HepG2 (cell line): ENCODE results near the gene OR52E1. TPM values are rescaled to one million over a fixed set of nuclear protein-coding genes. Genes with fewer than 3 reads are reported as not detected.

Experiments used
- ATAC-seq: fragments of 200-7000 bp; cut with Tn5 transposase; 3 replicates; pipeline ENCODE4 v1.9.1; 2020; ENCODE audit warnings: mild to moderate bottlenecking, moderate library complexity
- BruUV-seq: library from RNA; stranded (reverse); fragments of 400-500 nt; replicated peaks from 2 replicates; lab custom pipeline; 2021; lab: Mats Ljungman, UMichigan
- CTCF ChIA-PET: fragments of 300-600 bp; formaldehyde crosslinking; extraction: SDS; loops from one replicate; lab custom pipeline; 2021; ENCODE audit warnings: low total read pairs, inconsistent platforms, low intra/inter-chr PET ratio; lab: Yijun Ruan, JAX
- POLR2A ChIA-PET: fragments of 350-600 bp; sonication (Branson Sonifier 250); formaldehyde crosslinking; loops from one replicate; lab custom pipeline; 2020; ENCODE audit warnings: antibody characterized with exemption, inconsistent platforms; lab: Yijun Ruan, JAX
- DNase-seq: peaks from one replicate; pipeline ENCODE4 v3.0.0-alpha.2; 2015; ENCODE audit warnings: low spot score
- FAIRE-seq: peaks from 3 replicates; lab custom pipeline; 2011; peaks lifted over from hg19 to GRCh38; lab: Jason Lieb, UNC
- H2AFZ ChIP-seq: one replicate; pipeline ENCODE4 v1.6.1; 2011; ENCODE audit warnings: low read length, inconsistent platforms
- H3K27ac ChIP-seq: fragments of 300-600 bp; 3 replicates; pipeline ENCODE4 v1.8.0; 2011; ENCODE audit warnings: mixed run types, mild to moderate bottlenecking, mixed read lengths, low read length, inconsistent platforms; ENCODE audit not compliant: insufficient read depth; ENCODE audit errors: extremely low read length
- H3K27me3 ChIP-seq, 2 experiments: fragments of 200-600 bp in 1 of 2; 2 replicates in 1 of 2; 3 replicates in 1 of 2; pipeline versions ENCODE4 v1.6.0 to v1.8.0; 2011; ENCODE audit warnings: low read length in 2 of 2, mild to moderate bottlenecking in 2 of 2, moderate library complexity in 2 of 2, inconsistent platforms in 1 of 2; ENCODE audit not compliant: insufficient read depth in 2 of 2, control insufficient read depth in 1 of 2
- H3K36me3 ChIP-seq, 2 experiments: fragments of 200-600 bp in 1 of 2; replicated peaks in 1 of 2; 2 replicates in 1 of 2; 3 replicates in 1 of 2; pipeline versions ENCODE4 v1.5.1 to v1.8.0; 2011; ENCODE audit warnings: low read length in 2 of 2, inconsistent platforms in 1 of 2; ENCODE audit not compliant: insufficient read depth in 2 of 2, control insufficient read depth in 1 of 2
- H3K4me1 ChIP-seq: 2 replicates; pipeline ENCODE4 v1.5.1; 2012; ENCODE audit warnings: low read length, inconsistent platforms; ENCODE audit not compliant: insufficient read depth
- H3K4me2 ChIP-seq: 2 replicates; pipeline ENCODE4 v1.6.0; 2011; ENCODE audit warnings: low read depth, low read length, inconsistent platforms
- H3K4me3 ChIP-seq, 3 experiments: fragments of 200-600 bp in 1 of 3; sonication (generic), shearing (Covaris generic) in 1 of 3; replicated peaks in 1 of 3; 2 replicates each; pipeline ENCODE4 v1.5.1; 2011 to 2016; ENCODE audit warnings: low read length in 3 of 3, inconsistent platforms in 2 of 3, low read depth in 2 of 3, mild to moderate bottlenecking in 2 of 3, control low read depth in 1 of 3, mixed read lengths in 1 of 3; ENCODE audit not compliant: insufficient read depth in 1 of 3
- H3K79me2 ChIP-seq: one replicate; pipeline ENCODE4 v1.6.1; 2011; ENCODE audit warnings: low read length, inconsistent platforms; ENCODE audit not compliant: insufficient read depth
- H3K9ac ChIP-seq: 2 replicates; pipeline ENCODE4 v1.6.0; 2011; ENCODE audit warnings: mild to moderate bottlenecking, low read depth, low read length, inconsistent platforms; ENCODE audit not compliant: insufficient read depth
- H3K9me3 ChIP-seq: 2 replicates; pipeline ENCODE4 v1.5.1; 2012; ENCODE audit warnings: mild to moderate bottlenecking, low read length
- H4K20me1 ChIP-seq: 2 replicates; pipeline ENCODE4 v1.6.0; 2011; ENCODE audit warnings: inconsistent platforms, mild to moderate bottlenecking, low read length, moderate library complexity; ENCODE audit not compliant: insufficient read depth
- ISX ChIP-seq: sonication (generic); formaldehyde crosslinking; conservative IDR thresholded peaks from 2 replicates; pipeline ENCODE4 v1.5.0; 2020; ENCODE audit warnings: missing genetic modification reagents
- NAIF1 ChIP-seq: sonication (generic); formaldehyde crosslinking; IDR thresholded peaks from 2 replicates; pipeline ENCODE4 v1.5.0; 2020; ENCODE audit warnings: mild to moderate bottlenecking, missing genetic modification reagents, borderline replicate concordance
- NONO ChIP-seq, 2 experiments: fragments of 450-650 bp in 1 of 2; sonication (generic) in 1 of 2; formaldehyde crosslinking in 1 of 2; IDR thresholded peaks in 1 of 2; conservative IDR thresholded peaks in 1 of 2; 2 replicates each; pipeline versions ENCODE4 v1.6.1 to v1.8.0; 2017 to 2022; ENCODE audit warnings: mild to moderate bottlenecking in 1 of 2, missing genetic modification reagents in 1 of 2, moderate library complexity in 1 of 2
- ZBTB8A ChIP-seq: sonication (generic); formaldehyde crosslinking; IDR thresholded peaks from 2 replicates; pipeline ENCODE4 v1.4.0; 2020; ENCODE audit warnings: mild to moderate bottlenecking, low read depth, missing genetic modification reagents, borderline replicate concordance
- ZNF446 ChIP-seq: sonication (generic); formaldehyde crosslinking; IDR thresholded peaks from 2 replicates; pipeline ENCODE4 v1.5.0; 2020; ENCODE audit warnings: mild to moderate bottlenecking, missing genetic modification reagents
- ZSCAN22 ChIP-seq: sonication (generic); formaldehyde crosslinking; IDR thresholded peaks from 2 replicates; pipeline ENCODE4 v1.4.0; 2020; ENCODE audit warnings: mild to moderate bottlenecking, missing genetic modification reagents
- WGBS: methylation state at CpG from one replicate; pipeline ENCODE4 v1.1.6; 2017; ENCODE audit warnings: low lambda C conversion rate; 5-methylcytosine and 5-hydroxymethylcytosine counted together
- in situ Hi-C: cut with HindIII; loops from 2 replicates; pipeline ENCODE4 v1.10.0; 2017; ENCODE audit warnings: low pct_unique_long_range_greater_than_20kb; ENCODE audit not compliant: extremely low pct_ligation_motif_present
- intact Hi-C: fragments of 100-400 bp; cut with micrococcal nuclease; formaldehyde crosslinking; loops from one replicate; pipeline ENCODE4 v1.10.0; 2022; ENCODE audit not compliant: unreplicated experiment
- polyA plus RNA-seq, 8 experiments: library from polyadenylated mRNA; depleted of rRNA in 3 of 8; stranded (reverse) in 7 of 8; unstranded in 1 of 8; fragments of >200 nt; fragmentation: Illumina TruSeq in 4 of 8; extraction: Trizol in 4 of 8; gene quantifications; 2 replicates each; pipeline versions ENCODE4 v1.2.1 to v1.2.3, GENCODE V29; 2011 to 2016; ENCODE audit warnings: low read depth in 4 of 8, missing spikeins in 1 of 8, mixed read lengths in 1 of 8; ENCODE audit not compliant: insufficient read depth in 1 of 8
- total RNA-seq, 5 experiments: library from RNA; depleted of rRNA; stranded (reverse); fragments of >200 nt; fragmentation: Illumina TruSeq; extraction: Trizol; gene quantifications; 2 replicates each; pipeline ENCODE4 v1.2.3, GENCODE V29; 2016; ENCODE audit warnings: low read depth in 1 of 5
- TF ChIP-seq, protein P1 (sequence below): sonication (generic); formaldehyde crosslinking; IDR thresholded peaks from 2 replicates; pipeline ENCODE4 v1.4.0; 2020; ENCODE audit warnings: missing genetic modification reagents
- TF ChIP-seq, protein P2 (sequence below): sonication (generic); formaldehyde crosslinking; IDR thresholded peaks from 2 replicates; pipeline ENCODE4 v1.4.0; 2020; ENCODE audit warnings: missing genetic modification reagents, borderline replicate concordance
- TF ChIP-seq, protein P3 (sequence below): IDR thresholded peaks from 2 replicates; pipeline ENCODE4 v1.6.1; 2018; ENCODE audit warnings: missing genetic modification reagents, mild to moderate bottlenecking, missing compliant biosample characterization
- TF ChIP-seq, protein P4 (sequence below): sonication (generic); formaldehyde crosslinking; IDR thresholded peaks from 2 replicates; pipeline ENCODE4 v1.8.1; 2023; ENCODE audit warnings: mild to moderate bottlenecking, inconsistent platforms, moderate library complexity, missing genetic modification reagents, borderline replicate concordance

The OR52E1 gene
- total and polyA plus RNA-seq, 2 of the 13 experiments (the other 11 are each of a cell fraction or from before 2014, with no cell fraction given), result not detected

DNA sequence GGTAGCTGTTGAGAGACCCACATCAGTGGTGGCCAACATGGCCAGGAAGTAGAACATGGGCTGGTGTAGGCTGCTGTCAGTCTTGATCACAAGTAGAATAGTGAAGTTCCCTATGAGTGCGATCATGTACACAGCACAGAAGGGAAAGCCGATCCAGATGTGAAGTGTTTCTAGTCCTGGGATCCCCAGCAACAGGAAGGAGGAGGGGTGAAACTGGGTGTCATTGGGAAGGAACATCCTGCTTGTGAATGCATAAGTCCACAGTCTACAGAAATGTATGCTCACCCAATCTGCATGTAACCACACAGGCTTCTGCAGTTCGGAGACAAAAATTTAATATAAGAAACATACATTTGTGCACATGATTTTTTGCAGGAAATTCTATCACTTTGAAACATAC, 10.0 kb upstream of the OR52E1 start, which contains the start of gene OR52E2:
Gene OR52E2 (minus strand): TSS at position 237 of the 400 bp plus-strand sequence. CDS start 0 bp downstream, at position 237.
- ATAC-seq, result no peak

More for the DNA sequence above, 10.0 kb upstream of the OR52E1 start, which contains the start of gene OR52E2:
- TF ChIP-seq NONO (IDR thresholded peaks at IDR 0.05), result no peak
- TF ChIP-seq NONO (CRISPR knock-in tag; conservative IDR thresholded peaks at IDR 0.05), result no peak
- TF ChIP-seq, protein P1, sequence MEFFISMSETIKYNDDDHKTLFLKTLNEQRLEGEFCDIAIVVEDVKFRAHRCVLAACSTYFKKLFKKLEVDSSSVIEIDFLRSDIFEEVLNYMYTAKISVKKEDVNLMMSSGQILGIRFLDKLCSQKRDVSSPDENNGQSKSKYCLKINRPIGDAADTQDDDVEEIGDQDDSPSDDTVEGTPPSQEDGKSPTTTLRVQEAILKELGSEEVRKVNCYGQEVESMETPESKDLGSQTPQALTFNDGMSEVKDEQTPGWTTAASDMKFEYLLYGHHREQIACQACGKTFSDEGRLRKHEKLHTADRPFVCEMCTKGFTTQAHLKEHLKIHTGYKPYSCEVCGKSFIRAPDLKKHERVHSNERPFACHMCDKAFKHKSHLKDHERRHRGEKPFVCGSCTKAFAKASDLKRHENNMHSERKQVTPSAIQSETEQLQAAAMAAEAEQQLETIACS, result no peak
- TF ChIP-seq ZSCAN22, result no peak
- TF ChIP-seq, protein P2, sequence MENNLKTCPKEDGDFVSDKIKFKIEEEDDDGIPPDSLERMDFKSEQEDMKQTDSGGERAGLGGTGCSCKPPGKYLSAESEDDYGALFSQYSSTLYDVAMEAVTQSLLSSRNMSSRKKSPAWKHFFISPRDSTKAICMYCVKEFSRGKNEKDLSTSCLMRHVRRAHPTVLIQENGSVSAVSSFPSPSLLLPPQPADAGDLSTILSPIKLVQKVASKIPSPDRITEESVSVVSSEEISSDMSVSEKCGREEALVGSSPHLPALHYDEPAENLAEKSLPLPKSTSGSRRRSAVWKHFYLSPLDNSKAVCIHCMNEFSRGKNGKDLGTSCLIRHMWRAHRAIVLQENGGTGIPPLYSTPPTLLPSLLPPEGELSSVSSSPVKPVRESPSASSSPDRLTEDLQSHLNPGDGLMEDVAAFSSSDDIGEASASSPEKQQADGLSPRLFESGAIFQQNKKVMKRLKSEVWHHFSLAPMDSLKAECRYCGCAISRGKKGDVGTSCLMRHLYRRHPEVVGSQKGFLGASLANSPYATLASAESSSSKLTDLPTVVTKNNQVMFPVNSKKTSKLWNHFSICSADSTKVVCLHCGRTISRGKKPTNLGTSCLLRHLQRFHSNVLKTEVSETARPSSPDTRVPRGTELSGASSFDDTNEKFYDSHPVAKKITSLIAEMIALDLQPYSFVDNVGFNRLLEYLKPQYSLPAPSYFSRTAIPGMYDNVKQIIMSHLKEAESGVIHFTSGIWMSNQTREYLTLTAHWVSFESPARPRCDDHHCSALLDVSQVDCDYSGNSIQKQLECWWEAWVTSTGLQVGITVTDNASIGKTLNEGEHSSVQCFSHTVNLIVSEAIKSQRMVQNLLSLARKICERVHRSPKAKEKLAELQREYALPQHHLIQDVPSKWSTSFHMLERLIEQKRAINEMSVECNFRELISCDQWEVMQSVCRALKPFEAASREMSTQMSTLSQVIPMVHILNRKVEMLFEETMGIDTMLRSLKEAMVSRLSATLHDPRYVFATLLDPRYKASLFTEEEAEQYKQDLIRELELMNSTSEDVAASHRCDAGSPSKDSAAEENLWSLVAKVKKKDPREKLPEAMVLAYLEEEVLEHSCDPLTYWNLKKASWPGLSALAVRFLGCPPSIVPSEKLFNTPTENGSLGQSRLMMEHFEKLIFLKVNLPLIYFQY (CRISPR knock-in tag), result no peak
- TF ChIP-seq, protein P3, sequence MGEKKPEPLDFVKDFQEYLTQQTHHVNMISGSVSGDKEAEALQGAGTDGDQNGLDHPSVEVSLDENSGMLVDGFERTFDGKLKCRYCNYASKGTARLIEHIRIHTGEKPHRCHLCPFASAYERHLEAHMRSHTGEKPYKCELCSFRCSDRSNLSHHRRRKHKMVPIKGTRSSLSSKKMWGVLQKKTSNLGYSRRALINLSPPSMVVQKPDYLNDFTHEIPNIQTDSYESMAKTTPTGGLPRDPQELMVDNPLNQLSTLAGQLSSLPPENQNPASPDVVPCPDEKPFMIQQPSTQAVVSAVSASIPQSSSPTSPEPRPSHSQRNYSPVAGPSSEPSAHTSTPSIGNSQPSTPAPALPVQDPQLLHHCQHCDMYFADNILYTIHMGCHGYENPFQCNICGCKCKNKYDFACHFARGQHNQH (CRISPR knock-in tag), result no peak
- no peak for TF ChIP-seq ISX (CRISPR knock-in tag)
- no peak for TF ChIP-seq NAIF1 (CRISPR knock-in tag)
- TF ChIP-seq, protein P4, sequence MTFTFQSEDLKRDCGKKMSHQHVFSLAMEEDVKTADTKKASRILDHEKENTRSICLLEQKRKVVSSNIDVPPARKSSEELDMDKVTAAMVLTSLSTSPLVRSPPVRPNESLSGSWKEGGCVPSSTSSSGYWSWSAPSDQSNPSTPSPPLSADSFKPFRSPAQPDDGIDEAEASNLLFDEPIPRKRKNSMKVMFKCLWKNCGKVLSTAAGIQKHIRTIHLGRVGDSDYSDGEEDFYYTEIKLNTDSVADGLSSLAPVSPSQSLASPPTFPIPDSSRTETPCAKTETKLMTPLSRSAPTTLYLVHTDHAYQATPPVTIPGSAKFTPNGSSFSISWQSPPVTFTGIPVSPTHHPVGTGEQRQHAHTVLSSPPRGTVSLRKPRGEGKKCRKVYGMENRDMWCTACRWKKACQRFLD (CRISPR knock-in tag), result no peak
- TF ChIP-seq ZNF446, result no peak
- TF ChIP-seq ZBTB8A (CRISPR knock-in tag), result no peak
- H3K9me3 ChIP-seq, result no peaks in the 10 kb centered on the region
- no peak for FAIRE-seq
- H2AFZ ChIP-seq, result no peak within 1 kb of the TSS
- H3K79me2 ChIP-seq, result no peaks in the 10 kb centered on the region
- CTCF ChIA-PET, result no interaction called here
- no peaks in the 10 kb centered on the region for H3K36me3 ChIP-seq
- in situ Hi-C loops, result no loop called here
- POLR2A ChIA-PET, result no interaction called here
- no peak within 1 kb of the TSS for H3K9ac ChIP-seq
- peaks cover 0 to 4% of the 10 kb centered on the region in 2 experiments; a peak in 1 of 5 replicates for H3K27me3 ChIP-seq
- no TSS peak for BruUV-seq
- WGBS, result 44% methylated on average over 3 of the region's 3 CpGs
- H4K20me1 ChIP-seq, result no peaks in the 10 kb centered on the region
- intact Hi-C loops, result no loop called here
- DNase-seq, result no peak
- no peak within 1 kb of the TSS for H3K4me3 ChIP-seq
- H3K4me2 ChIP-seq, result no peak within 1 kb of the TSS
- H3K4me1 ChIP-seq, result no peaks in the 10 kb centered on the region
- no peak within 1 kb of the TSS for H3K27ac ChIP-seq
